Measurements from ENCODE around the gene LILRA1.
"Not testable (repeated sequence)": the region's sequence is repeated elsewhere in the genome, so short reads cannot be mapped to it uniquely, and the experiment has no call there.

The LILRA1 gene

DNA sequence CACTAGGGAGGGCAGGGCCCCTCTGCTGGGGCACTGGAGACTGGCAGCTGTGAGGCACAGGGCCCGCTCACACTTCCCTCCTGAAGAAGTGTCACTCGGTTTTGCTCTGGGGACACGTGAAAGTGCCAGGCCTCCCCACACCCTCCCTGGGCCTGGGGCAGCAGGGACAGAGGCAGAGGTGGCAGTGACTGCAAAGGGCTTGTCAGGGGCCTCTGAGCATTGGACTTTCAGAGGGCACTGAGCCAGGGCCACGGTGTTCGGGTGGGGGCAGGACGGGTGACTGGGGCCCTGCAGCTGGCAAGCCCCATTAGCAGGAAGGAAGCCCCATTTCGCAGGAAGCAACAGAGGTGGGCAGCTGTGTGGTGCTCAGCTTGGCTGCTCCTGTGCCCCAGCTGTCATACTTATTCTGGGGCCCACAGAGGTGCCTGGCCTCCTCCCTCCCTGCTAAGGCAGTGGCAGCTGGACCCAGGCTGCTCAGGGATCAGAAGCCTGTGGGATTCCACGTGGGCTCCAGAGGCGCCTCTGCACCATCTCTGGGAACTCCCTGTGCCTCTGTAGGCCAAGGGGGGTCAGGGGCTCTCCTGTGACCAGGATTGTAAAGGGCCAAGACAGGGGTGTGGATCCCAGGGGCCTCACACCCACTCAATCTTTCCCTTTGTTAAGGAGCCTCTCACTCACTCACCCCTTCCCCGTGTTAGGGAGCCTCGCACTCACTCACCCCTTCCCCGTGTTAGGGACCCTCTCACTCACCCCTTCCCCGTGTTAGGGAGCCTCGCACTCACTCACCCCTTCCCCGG, 31.7 kb downstream of the LILRA1 start:
- not testable (repeated sequence) for DNase-seq (ENCODE audit: low read depth)

DNA sequence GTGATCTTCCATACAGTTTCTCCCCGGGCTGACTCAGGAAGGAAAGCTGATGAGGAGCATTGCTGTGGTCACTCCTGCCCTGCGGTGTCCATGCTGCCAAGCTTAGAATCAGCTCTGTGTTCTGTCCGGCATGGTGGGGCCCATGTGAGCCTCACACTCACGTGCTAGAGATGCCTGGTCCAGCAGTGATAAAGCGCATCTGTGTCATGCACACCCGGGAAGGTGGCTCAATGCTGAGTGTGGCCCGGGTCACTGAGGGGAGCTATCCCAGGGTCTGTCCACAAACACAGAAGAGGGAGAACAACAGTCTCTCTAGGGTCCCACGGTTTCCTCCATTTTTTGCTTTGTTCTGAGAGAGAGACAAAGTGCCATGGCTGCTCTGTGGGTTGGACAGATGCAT, 33.3 kb downstream of the LILRA1 start:
- no peak for DNase-seq (ENCODE audit: low read depth)

DNA sequence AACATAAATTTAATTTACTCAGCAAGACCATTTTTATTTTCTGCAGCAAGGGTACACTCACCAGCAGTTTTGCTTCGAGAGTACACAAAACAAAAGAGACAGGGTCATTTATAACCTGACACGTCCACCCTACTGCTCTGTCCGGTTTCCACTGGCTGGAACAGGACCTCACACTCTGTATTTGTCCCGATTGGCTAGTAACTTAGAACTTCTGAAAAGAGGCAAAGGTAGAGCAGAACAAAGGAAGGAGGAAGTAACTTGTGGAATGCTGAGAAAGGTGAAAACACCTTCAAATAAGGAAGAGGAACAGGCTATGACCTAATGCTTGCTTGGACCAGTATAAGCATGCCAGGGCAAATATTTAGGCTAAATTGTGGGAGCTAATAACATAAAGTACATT, 34.5 kb downstream of the LILRA1 start:
- DNase-seq (ENCODE audit: low read depth) = not testable (repeated sequence)

DNA sequence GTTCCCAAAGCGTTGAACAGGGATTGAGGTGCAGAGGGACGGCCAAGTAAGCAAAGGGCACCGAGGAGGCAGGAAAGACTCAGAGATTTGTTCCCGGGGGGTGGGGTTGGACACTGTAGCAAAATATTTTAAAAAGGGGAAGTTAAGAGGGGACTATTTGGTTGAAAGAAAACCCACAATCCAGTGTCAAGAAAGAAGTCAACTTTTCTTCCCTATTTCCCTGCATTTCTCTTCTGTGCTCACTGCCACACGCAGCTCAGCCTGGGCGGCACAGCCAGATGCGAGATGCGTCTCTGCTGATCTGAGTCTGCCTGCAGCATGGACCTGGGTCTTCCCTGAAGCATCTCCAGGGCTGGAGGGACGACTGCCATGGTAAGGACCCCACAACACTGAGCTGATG, 36.8 kb downstream of the LILRA1 start, which contains the start of gene LILRB1:
Gene LILRB1 (plus strand): TSS at position 223 of the 400 bp plus-strand sequence. CDS start 590 bp downstream, outside the sequence.
- not testable (repeated sequence) for DNase-seq (ENCODE audit: low read depth)

DNA sequence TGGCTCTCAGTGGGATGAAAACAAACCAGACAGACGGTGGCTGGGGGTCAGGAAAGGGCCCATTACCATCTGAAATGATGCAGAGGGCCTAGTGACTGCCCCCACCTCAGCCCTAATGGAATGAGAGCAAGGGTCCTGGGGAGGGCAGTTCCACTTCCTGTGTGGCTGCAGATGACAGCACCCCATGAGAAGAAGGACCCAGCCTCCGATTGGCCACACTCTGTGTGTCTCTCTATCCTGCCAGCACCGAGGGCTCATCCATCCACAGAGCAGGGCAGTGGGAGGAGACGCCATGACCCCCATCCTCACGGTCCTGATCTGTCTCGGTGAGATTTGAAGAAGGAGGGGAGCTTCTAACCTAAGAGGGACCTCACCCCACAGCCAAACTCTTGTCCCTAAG, 37.4 kb downstream of the LILRA1 start:
- DNase-seq (ENCODE audit: low read depth) = no peak

DNA sequence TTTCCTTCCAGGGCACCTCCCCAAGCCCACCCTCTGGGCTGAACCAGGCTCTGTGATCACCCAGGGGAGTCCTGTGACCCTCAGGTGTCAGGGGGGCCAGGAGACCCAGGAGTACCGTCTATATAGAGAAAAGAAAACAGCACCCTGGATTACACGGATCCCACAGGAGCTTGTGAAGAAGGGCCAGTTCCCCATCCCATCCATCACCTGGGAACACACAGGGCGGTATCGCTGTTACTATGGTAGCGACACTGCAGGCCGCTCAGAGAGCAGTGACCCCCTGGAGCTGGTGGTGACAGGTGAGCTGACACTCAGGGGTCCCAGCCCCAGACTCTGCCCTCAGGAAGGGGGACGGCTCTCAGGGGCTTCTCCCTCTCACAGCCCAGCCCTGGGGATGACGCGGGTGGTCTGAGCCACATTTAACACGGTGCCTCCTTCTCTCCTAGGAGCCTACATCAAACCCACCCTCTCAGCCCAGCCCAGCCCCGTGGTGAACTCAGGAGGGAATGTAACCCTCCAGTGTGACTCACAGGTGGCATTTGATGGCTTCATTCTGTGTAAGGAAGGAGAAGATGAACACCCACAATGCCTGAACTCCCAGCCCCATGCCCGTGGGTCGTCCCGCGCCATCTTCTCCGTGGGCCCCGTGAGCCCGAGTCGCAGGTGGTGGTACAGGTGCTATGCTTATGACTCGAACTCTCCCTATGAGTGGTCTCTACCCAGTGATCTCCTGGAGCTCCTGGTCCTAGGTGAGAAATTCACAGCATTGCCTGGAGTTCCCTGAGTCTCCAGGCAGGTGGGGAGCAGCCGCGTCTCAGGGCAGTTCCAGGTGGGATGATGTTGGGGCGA, 38.3 kb downstream of the LILRA1 start:
- not testable (repeated sequence) for DNase-seq (ENCODE audit: low read depth)

DNA sequence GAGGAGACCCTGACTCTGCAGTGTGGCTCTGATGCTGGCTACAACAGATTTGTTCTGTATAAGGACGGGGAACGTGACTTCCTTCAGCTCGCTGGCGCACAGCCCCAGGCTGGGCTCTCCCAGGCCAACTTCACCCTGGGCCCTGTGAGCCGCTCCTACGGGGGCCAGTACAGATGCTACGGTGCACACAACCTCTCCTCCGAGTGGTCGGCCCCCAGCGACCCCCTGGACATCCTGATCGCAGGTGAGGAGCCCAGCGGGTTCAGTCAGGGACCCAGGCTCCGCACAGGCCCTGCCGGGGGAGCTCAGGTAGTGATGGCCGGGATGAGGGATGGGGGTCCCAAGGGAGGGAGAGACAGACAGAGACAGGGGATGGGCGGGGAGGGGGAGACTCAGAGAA, 39.1 kb downstream of the LILRA1 start:
- DNase-seq (ENCODE audit: low read depth) = not testable (repeated sequence)

DNA sequence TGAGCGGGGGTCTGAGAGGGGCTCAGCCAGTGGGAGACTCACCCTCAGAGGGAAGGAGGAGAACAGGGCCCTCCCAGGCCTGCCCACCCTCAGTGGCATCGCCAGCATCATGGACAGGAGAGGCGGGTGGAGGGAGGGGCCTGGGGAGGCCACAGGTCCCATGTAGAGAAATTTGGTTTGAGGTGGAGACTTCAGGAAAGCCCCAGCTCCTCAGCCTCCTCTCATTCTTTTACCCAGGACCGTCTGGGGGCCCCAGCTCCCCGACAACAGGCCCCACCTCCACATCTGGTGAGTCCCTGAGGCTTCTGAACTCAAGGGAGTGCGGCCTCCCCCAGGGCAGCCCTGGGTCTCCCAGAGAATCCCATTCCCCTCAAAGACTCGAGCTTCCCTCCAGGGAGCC, 40.0 kb downstream of the LILRA1 start:
- no peak for DNase-seq (ENCODE audit: low read depth)

DNA sequence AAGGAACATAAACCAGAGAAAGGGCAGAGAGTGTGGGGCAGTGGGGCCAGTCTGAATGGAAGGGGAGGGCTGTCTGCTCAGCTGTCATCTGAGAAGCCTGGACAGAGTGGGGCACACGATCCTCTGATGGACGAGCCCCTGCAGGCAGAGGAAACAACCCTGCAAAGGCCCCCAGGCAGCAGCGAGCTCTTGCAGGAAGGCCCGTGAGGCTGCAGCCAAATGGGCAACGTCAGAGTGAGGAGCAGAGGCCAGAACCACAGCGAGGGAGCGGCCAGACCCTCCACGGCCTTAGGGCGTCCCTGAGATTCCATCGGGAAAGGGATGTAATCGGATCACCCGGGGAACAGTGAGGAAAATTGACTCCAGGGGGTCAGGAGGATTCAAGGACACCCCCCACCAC, 42.6 kb downstream of the LILRA1 start:
- DNase-seq (ENCODE audit: low read depth) = not testable (repeated sequence)

DNA sequence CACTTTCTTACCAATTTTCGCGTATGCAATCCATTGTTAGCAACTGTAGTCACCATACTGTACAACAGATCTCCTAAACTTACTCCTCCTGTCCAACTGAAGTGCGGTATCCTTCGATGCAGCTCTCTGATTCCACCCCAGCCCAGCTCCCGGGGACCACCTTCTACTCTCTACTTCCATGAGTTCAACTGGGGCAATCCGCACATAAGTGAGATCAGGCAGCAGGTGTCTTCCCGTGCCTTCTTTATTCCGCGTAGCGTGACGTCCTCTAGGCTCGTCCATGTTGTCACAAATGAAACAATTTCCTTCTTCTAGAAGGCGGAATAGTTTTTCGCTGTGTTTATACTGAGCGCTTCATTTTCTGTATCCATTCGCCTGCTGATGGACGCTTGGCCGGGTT, 45.3 kb downstream of the LILRA1 start:
- no peak for DNase-seq (ENCODE audit: low read depth)

DNA sequence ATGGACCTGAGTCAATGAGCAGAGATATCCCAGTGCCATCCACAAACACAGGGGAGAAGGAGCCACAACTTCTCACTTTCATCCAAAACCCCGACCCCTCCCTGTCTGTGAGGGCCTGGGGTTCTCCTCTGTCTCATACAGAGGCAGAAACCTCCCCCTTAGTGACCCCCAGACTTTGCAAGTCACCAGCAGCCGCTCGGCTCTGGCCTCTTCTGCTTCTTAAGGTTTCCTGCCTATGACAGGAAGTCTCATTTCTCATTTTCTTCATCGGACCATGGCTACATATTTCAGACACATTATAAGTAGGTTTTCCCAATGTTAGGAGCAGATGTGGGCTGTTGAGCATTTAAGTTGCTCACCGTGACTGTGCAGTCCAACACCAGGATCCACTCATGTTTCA, 49.5 kb downstream of the LILRA1 start:
- not testable (repeated sequence) for DNase-seq (ENCODE audit: low read depth)

DNA sequence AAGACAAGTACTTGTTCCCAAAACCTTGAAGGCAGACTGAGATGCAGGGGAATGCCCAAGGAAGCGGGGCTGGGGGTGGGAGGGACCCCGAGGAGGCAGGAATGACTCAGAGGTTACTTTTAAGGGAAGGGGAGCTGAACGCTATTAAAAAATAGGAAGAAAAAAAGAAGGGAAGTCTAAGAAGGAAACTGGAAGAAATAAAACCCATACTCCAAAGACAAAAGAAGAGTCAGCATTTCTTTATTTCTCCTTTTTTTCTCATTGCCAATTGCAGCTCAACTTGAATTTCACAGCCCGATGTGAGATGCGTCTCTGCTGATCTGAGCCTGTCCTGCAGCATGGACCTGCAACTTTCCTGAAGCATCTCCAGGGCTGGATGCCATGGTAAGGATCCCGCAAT, 50.2 kb downstream of the LILRA1 start:
- not testable (repeated sequence) for DNase-seq (ENCODE audit: low read depth)

DNA sequence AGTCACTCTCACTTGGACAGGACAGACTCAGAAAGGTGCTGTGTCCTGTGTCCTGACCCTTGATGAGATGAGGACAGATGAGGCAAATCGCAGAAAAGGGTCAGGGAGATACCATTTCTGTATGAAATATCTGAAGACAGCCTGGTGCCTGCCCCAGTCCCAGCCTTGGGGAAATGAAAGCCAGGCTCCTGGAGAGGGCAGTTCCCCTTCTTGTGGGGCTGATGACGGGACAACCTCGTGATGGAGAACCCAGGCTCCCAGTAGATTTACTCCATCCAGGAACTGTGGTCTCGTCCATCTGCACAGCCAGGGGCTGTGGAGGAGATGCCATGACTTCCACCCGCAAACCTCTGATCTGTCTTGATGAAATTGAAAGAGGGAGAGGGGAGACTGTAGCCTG, 50.6 kb downstream of the LILRA1 start:
- no peak for DNase-seq (ENCODE audit: low read depth)

DNA sequence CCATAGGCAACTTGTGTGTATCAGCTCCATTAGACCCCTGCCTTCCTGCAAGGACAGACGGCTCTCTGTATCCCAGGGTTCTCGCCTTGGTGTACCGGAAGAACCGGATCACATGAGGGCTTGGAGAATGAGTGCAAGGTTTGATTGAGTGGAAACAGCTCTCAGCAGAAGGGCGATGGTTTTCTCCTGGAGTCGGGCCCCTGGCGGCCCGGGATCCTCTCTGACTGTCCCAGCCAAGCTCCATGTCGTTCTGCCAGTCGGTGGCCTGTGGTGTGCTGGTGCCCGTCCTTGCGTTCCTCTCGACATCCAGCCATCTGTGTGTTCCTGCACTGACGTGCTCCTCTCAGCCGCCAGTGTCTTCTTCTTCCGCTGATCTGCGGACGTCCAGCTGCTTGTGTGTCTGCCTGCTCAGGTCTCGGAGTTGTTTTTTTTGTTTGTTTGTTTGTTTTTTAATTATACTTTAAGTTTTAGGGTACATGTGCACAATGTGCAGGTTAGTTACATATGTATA, 53.0 kb downstream of the LILRA1 start:
- DNase-seq (ENCODE audit: low read depth) = no peak

DNA sequence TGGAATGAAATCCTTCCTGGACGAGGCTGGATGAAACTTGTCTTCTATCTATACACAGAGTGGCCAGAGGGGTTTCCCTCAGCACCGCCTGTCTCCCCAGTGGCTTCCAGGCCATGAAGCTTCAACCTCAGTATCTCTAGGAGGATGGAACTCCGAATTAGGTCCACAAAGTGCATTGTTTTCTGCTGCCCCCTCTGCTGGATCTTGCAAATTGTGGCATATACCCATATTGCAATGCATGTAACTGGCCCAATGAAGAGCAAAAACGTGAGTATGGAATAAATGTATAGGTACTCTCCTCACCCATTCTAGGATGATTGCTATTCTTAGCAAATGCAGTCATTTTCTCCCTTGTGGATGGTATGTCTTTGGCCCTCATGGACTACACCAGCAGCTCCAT, 54.7 kb downstream of the LILRA1 start:
- DNase-seq (ENCODE audit: low read depth) = no peak

DNA sequence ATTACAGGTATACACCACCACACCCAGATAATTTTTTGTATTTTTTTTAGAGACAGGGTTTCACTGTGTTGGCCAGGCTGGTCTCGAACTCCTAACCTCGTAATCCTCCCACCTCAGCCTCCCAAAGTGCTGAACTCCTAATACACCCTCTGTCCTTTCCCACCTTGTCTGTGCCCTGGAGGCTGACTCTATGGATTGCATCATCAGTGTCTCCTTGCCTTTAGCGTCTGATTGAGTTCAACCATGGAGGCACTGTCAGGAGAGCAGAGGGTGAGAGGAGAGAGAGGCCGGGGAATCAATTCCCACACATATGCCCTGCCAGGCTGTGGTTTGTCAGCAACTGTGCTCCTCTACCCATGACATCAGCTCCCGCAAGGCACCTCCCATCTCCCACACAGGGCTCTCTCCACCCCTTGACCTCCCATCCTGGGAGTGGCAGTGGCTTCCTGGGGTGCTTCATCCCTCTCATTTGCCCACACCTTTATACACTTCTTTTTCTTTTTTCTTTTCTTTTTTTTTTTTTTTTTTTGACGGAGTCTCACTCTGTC, 56.8 kb downstream of the LILRA1 start:
- DNase-seq (ENCODE audit: low read depth) = no peak
